Measurements from ENCODE around the gene ZNF581. TPM values are rescaled to one million over a fixed set of nuclear protein-coding genes. Genes with fewer than 3 reads are reported as not detected.

The ZNF581 gene
- total RNA-seq, 4 donors from 2014 or later: 5.7 to 19.4 (median 8.8) TPM

DNA sequence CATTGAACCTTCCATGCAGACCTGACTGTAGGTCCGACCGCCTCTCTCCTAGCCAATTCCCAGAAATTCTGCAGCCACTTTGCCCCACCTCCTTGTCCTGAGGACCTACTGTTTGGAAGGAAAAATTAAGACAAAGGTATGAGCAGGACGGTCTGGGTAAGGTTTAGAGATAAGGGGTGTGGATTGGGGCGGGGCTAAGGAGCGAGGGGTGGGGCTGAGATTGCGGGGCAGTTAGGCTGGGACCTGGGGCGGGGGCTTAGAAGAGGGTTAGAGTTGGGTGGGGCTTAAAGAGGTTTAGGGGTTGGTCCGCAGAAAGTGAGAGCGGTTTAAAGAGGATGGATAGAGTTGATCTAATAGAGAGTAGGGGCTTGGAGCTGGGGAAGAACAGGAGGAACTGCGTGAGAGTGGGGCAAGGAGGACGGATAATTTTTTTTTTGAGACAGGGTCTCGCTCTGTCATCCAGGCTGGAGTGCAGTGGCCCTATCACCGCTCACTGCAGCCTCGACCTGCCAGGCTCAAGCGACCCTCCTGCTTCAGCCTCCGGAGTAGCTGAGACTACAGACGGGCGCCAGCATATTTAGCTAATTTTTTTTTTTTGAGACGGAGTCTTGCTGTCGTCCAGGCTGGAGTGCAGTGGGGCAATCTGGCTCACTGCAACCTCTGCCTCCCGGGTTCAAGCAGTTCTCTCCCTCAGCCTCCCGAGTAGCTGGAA is 39.7 kb upstream of the ZNF581 start:
- WGBS, 2 donors: 70 to 81% methylated on average over 22 of the region's 22 CpGs

DNA sequence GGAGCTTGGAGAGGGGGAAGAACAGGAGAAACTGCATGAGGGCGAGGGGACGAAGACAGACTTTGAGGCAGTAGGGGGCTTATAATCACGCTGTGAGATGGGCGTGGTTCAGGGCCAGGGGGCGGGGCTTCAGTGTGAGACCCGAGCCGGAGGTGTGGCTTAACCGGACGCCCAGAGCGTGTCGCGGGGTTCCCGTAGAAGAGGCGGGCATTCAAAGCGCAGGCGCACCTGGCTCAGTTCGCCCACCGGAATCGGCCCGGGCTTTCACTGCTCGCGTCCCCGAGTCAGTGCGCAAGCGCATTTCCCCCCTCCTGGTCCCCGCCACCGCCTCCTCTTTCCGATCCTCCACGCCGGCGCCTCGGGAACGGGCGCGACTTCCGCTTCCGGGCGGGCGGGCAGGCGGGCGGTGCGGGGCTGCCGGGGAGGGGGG is 38.2 kb upstream of the ZNF581 start:
- H3K27ac ChIP-seq: peak overlapping the region; percentile 87 to 99 (median 96)
- TF ChIP-seq, protein P1, sequence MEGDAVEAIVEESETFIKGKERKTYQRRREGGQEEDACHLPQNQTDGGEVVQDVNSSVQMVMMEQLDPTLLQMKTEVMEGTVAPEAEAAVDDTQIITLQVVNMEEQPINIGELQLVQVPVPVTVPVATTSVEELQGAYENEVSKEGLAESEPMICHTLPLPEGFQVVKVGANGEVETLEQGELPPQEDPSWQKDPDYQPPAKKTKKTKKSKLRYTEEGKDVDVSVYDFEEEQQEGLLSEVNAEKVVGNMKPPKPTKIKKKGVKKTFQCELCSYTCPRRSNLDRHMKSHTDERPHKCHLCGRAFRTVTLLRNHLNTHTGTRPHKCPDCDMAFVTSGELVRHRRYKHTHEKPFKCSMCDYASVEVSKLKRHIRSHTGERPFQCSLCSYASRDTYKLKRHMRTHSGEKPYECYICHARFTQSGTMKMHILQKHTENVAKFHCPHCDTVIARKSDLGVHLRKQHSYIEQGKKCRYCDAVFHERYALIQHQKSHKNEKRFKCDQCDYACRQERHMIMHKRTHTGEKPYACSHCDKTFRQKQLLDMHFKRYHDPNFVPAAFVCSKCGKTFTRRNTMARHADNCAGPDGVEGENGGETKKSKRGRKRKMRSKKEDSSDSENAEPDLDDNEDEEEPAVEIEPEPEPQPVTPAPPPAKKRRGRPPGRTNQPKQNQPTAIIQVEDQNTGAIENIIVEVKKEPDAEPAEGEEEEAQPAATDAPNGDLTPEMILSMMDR (IDR thresholded peaks at IDR 0.05): no peak
- TF ChIP-seq EP300 (IDR thresholded peaks at IDR 0.05) (peak; percentile 63 to 69), POLR2A (IDR thresholded peaks at IDR 0.05) (peak in 1 of 2 donors; percentile 31)
- peak; percentile 90 to 93 for DNase-seq (ENCODE audit: low spot score in 2 of 2)
- WGBS, 2 donors: 0% methylated on average over 28 to 33 of the region's 43 CpGs
- no peaks in the 10 kb centered on the region for H3K9me3 ChIP-seq
- peaks cover 0 to 27% (median 0%) of the 10 kb centered on the region in 3 donors for H3K36me3 ChIP-seq
- peak overlapping the region; percentile 71 to 100 (median 88) for H3K4me3 ChIP-seq
- peaks cover 0 to 59% (median 15%) of the 10 kb centered on the region in 4 donors for H3K4me1 ChIP-seq
- H3K27me3 ChIP-seq: no peaks in the 10 kb centered on the region

More for the DNA sequence above, 39.7 kb upstream of the ZNF581 start:
- no peaks in the 10 kb centered on the region for H3K9me3 ChIP-seq
- no peaks in the 10 kb centered on the region for H3K27me3 ChIP-seq
- DNase-seq (ENCODE audit: low spot score in 2 of 2): no peak
- no peak overlapping the region for H3K4me3 ChIP-seq
- TF ChIP-seq, protein P1 (IDR thresholded peaks at IDR 0.05): no peak
- TF ChIP-seq EP300 (IDR thresholded peaks at IDR 0.05) (no peak), POLR2A (IDR thresholded peaks at IDR 0.05) (no peak)
- peaks cover 0 to 60% (median 15%) of the 10 kb centered on the region in 4 donors for H3K4me1 ChIP-seq
- peaks cover 0 to 13% (median 0%) of the 10 kb centered on the region in 3 donors for H3K36me3 ChIP-seq
- peak overlapping the region in 2 of 4 donors; percentile 98 to 99 for H3K27ac ChIP-seq

DNA sequence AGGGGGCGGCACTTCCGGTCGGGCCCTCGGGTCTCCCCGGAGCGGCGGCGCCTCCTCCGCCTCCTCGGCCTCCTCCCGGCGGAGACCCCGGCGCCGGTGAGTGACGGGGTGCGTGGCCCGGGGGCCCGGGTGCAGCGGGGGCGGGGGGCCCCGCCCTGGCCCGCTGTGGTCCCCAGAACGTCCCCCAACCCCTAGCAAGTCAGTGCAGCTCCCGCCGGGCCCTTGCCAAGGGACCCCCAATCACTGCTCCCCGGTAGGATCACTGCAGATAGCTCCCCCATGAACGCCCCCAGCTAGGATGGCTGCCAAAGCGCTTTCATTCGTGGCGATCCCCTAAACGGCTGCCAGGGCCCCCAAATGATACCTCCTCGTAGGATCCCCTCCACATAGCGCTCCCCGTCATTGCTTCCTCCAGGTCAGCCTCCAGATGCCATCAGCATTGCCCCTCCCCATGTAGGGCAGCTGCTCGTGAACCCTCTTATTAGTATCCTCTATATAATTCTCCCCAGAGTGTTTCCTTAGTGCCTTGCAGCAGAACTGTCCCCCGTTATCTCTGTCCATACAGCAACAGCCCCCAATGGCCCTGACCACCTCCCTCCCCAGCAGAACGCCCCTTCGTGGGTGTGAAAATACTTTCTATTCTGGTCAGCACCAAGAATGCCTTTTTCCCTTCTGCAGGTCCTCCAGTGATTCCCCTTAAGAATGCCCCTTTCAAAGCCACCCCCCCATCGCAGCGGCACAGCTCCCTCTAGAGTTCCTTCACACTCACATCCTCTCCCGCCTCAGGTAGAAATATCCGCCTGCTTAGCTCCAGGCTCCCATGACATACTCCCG is 37.6 kb upstream of the ZNF581 start, which contains the start of gene ZNF865:
TSS of gene ZNF865 (plus strand) at position 11 of the 834 bp plus-strand sequence. CDS start 7,972 bp downstream, outside the sequence.
- Histone ChIP-seq H3K4me3 (peak within 1 kb of the TSS; percentile 71 to 100 (median 88)), H3K27ac (peak within 1 kb of the TSS; percentile 87 to 99 (median 96)), H3K36me3 (peaks cover 0 to 34% (median 0%) of the 10 kb centered on the region in 3 donors), H3K9me3 (no peaks in the 10 kb centered on the region), H3K27me3 (no peaks in the 10 kb centered on the region), H3K4me1 (peaks cover 0 to 60% (median 14%) of the 10 kb centered on the region in 4 donors)
- DNase-seq (ENCODE audit: low spot score in 2 of 2): peak in 1 of 2 donors; percentile 67
- WGBS, 2 donors: 1% methylated on average over 21 to 36 of the region's 44 CpGs
- TF ChIP-seq POLR2A (IDR thresholded peaks at IDR 0.05) (no peak), EP300 (IDR thresholded peaks at IDR 0.05) (no peak)
- TF ChIP-seq, protein P1 (IDR thresholded peaks at IDR 0.05): peak; percentile 50 to 67 (median 62)

DNA sequence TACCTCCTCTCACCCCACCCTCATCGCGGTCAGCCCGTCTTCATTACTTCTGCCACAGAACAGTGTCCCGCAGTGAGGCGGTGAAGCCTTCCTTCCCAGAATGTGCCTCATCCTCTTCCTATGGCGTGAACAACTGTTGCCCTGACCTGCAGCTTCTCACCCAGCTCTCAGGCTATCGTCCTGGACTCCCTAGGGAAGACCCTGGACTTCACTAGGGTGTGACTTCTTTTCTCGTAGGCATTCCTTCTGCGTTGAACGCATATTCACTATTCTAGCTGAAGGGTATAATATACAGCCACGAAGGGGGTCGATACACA is 37.0 kb upstream of the ZNF581 start:
- WGBS, 2 donors: 16 to 24% methylated on average over 12 of the region's 12 CpGs

More for the DNA sequence above, 37.0 kb upstream of the ZNF581 start:
- TF ChIP-seq, protein P1 (IDR thresholded peaks at IDR 0.05): peak in 1 of 5 experiments; percentile 4
- no peak for TF ChIP-seq EP300 (IDR thresholded peaks at IDR 0.05)
- Histone ChIP-seq H3K36me3 (peaks cover 0 to 36% (median 0%) of the 10 kb centered on the region in 3 donors), H3K27ac (peak overlapping the region; percentile 87 to 99 (median 96)), H3K27me3 (no peaks in the 10 kb centered on the region), H3K4me3 (peak overlapping the region; percentile 71 to 100 (median 88)), H3K4me1 (peaks cover 0 to 60% (median 11%) of the 10 kb centered on the region in 4 donors), H3K9me3 (no peaks in the 10 kb centered on the region)
- DNase-seq (ENCODE audit: low spot score in 2 of 2): no peak

All from tibial nerve (tissue), 4 donors.